ENCODE data around the gene SPARCL1. TPM values are rescaled to one million over a fixed set of nuclear protein-coding genes. Genes with fewer than 3 reads are reported as not detected.
"Not testable (repeated sequence)": the region's sequence is repeated elsewhere in the genome, so short reads cannot be mapped to it uniquely, and the experiment has no call there.

Gene SPARCL1
- total and polyA plus RNA-seq, 2 experiments from 2014 or later: not detected

DNA sequence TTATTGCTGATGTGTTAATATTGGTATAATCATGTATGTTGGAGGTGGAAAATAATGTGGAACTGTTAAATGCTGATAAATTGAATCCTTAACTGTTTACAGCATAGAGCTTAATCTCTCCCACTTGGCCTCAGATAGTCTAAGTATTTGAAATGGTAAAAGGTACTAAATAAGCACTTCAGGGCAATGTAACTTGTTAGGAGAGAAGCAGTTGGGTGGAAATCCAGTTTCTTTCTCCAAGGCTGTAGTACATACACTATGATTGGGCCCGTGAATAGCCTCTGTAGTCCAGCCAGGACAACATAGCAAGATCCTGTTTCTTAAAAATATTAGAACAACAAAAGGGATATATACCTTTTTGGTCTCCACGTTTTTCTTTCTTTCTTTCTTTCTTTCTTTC is 67.1 kb downstream of the SPARCL1 start:
- Histone ChIP-seq H3K27me3 (no peaks in the 10 kb centered on the region), H3K27ac (no peak overlapping the region), H3K36me3 (peaks cover 12% of the 10 kb centered on the region), H3K4me3 (no peak overlapping the region), H3K4me1 (ENCODE audit: low read depth) (no peaks in the 10 kb centered on the region), H3K9me3 (ENCODE audit: low read depth) (no peaks in the 10 kb centered on the region)
- DNase-seq (ENCODE audit: low read depth in 1 of 2, low spot score in 1 of 2): no peak
- TF ChIP-seq CTCF (IDR thresholded peaks at IDR 0.05; ENCODE audit: low read depth, low read length): no peak

DNA sequence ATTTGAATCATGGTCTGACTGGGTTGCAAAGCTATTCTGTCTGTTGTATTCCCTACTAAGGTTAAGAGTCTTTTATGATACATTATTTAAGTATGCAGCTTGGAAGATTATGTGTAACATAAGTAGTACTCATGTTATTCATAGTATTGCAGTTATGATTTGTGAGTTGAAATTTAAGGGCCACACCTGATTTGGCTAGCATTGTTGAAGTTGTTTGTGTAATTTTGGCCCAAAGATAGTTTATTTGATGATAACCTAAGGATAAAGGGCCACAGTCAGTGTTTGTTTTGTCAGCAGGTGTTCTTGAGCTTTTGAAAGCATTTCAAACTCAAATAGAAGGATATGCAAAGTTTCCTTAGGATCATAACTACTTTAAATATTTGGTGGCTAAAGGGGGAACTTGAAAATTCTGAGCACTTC is 67.9 kb downstream of the SPARCL1 start:
- TF ChIP-seq CTCF (IDR thresholded peaks at IDR 0.05; ENCODE audit: low read depth, low read length): no peak
- H3K4me3 ChIP-seq: no peak overlapping the region
- no peaks in the 10 kb centered on the region for H3K9me3 ChIP-seq (ENCODE audit: low read depth)
- no peaks in the 10 kb centered on the region for H3K4me1 ChIP-seq (ENCODE audit: low read depth)
- peaks cover 12% of the 10 kb centered on the region for H3K36me3 ChIP-seq
- no peak for DNase-seq (ENCODE audit: low read depth in 1 of 2, low spot score in 1 of 2)
- H3K27me3 ChIP-seq: no peaks in the 10 kb centered on the region
- H3K27ac ChIP-seq: no peak overlapping the region

DNA sequence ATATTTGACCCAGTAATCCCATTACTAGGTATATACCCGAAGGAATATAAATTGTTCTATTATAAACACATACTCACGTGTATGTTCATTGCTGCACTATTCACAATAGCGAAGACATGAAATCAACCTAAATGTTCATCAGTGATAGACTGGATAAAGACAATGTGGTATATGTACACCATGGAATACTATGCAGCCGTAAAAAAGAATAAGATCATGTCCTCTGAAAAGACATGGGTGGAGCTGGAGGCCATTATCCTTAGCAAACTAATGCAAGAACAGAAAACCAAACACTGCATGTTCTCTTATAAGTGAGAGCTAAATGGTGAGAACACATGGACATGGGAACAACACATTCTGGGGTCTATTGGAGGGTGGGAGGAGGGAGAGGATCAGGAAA is 70.3 kb downstream of the SPARCL1 start:
- H3K4me3 ChIP-seq: no peak overlapping the region
- no peak for TF ChIP-seq CTCF (IDR thresholded peaks at IDR 0.05; ENCODE audit: low read depth, low read length)
- no peaks in the 10 kb centered on the region for H3K27me3 ChIP-seq
- peaks cover 17% of the 10 kb centered on the region for H3K36me3 ChIP-seq
- DNase-seq (ENCODE audit: low read depth in 1 of 2, low spot score in 1 of 2): no peak
- no peak overlapping the region for H3K27ac ChIP-seq
- no peaks in the 10 kb centered on the region for H3K9me3 ChIP-seq (ENCODE audit: low read depth)
- H3K4me1 ChIP-seq (ENCODE audit: low read depth): no peaks in the 10 kb centered on the region

DNA sequence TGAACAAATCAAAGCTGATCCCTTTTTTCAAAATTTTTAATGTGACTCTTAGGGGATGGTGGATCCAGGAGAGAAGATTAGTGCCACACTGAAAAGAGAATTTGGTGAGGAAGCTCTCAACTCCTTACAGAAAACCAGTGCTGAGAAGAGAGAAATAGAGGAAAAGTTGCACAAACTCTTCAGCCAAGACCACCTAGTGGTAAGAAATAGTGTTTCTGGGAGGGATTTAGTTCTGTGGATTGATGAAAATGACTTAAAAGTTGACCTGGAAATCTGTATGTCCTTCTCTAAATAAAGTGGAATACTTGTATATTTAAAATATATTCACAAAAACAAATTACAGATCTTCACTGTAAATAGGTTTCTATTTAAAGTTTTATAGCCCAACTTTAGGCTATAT is 77.6 kb downstream of the SPARCL1 start:
- Histone ChIP-seq H3K4me3 (no peak overlapping the region), H3K27me3 (no peaks in the 10 kb centered on the region), H3K4me1 (ENCODE audit: low read depth) (no peaks in the 10 kb centered on the region), H3K36me3 (peaks cover 37% of the 10 kb centered on the region), H3K27ac (no peak overlapping the region), H3K9me3 (ENCODE audit: low read depth) (no peaks in the 10 kb centered on the region)
- DNase-seq (ENCODE audit: low read depth in 1 of 2, low spot score in 1 of 2): no peak
- no peak for TF ChIP-seq CTCF (IDR thresholded peaks at IDR 0.05; ENCODE audit: low read depth, low read length)

DNA sequence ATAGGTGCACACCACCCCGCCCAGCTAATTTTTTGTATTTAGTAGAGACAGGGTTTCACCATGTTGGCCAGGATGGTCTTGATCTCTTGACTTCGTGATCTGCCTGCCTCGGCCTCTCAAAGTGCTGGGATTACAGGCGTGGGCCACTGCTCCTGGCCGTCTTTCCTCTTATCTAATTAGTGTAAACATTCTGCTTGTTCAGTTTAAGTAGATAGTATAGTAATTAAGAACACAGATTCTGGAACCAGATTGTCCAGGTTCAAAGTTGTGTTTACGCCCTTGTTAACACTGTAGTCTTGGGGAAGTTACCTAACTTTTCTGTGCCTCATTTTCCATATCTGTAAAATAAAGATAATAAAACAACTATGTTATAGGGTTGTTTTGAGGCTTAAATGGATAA is 82.8 kb downstream of the SPARCL1 start:
- not testable (repeated sequence) for H3K9me3 ChIP-seq (ENCODE audit: low read depth); H3K4me3 ChIP-seq; H3K4me1 ChIP-seq (ENCODE audit: low read depth); H3K27me3 ChIP-seq; H3K27ac ChIP-seq; DNase-seq (ENCODE audit: low read depth in 1 of 2, low spot score in 1 of 2)
- peaks cover 41% of the 10 kb centered on the region for H3K36me3 ChIP-seq

- H3K4me3 ChIP-seq: no peak overlapping the region
- H3K4me1 ChIP-seq (ENCODE audit: low read depth): no peaks in the 10 kb centered on the region
- TF ChIP-seq CTCF (IDR thresholded peaks at IDR 0.05; ENCODE audit: low read depth, low read length): no peak
- H3K9me3 ChIP-seq (ENCODE audit: low read depth): no peaks in the 10 kb centered on the region
- H3K27ac ChIP-seq: no peak overlapping the region
- no peak for DNase-seq (ENCODE audit: low read depth in 1 of 2, low spot score in 1 of 2)
- H3K27me3 ChIP-seq: no peaks in the 10 kb centered on the region
- H3K36me3 ChIP-seq: peaks cover 38% of the 10 kb centered on the region
Observed at GRCh38 chr4:87445964-87446363, 83.2 kb downstream of the SPARCL1 start.

Data from cardiac muscle cell (in vitro differentiated cells and primary cell).